Measurements from ENCODE around the gene EML4.
"Not testable (repeated sequence)": the region's sequence is repeated elsewhere in the genome, so short reads cannot be mapped to it uniquely, and the experiment has no call there.

Gene EML4, protein sequence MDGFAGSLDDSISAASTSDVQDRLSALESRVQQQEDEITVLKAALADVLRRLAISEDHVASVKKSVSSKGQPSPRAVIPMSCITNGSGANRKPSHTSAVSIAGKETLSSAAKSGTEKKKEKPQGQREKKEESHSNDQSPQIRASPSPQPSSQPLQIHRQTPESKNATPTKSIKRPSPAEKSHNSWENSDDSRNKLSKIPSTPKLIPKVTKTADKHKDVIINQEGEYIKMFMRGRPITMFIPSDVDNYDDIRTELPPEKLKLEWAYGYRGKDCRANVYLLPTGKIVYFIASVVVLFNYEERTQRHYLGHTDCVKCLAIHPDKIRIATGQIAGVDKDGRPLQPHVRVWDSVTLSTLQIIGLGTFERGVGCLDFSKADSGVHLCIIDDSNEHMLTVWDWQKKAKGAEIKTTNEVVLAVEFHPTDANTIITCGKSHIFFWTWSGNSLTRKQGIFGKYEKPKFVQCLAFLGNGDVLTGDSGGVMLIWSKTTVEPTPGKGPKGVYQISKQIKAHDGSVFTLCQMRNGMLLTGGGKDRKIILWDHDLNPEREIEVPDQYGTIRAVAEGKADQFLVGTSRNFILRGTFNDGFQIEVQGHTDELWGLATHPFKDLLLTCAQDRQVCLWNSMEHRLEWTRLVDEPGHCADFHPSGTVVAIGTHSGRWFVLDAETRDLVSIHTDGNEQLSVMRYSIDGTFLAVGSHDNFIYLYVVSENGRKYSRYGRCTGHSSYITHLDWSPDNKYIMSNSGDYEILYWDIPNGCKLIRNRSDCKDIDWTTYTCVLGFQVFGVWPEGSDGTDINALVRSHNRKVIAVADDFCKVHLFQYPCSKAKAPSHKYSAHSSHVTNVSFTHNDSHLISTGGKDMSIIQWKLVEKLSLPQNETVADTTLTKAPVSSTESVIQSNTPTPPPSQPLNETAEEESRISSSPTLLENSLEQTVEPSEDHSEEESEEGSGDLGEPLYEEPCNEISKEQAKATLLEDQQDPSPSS

DNA sequence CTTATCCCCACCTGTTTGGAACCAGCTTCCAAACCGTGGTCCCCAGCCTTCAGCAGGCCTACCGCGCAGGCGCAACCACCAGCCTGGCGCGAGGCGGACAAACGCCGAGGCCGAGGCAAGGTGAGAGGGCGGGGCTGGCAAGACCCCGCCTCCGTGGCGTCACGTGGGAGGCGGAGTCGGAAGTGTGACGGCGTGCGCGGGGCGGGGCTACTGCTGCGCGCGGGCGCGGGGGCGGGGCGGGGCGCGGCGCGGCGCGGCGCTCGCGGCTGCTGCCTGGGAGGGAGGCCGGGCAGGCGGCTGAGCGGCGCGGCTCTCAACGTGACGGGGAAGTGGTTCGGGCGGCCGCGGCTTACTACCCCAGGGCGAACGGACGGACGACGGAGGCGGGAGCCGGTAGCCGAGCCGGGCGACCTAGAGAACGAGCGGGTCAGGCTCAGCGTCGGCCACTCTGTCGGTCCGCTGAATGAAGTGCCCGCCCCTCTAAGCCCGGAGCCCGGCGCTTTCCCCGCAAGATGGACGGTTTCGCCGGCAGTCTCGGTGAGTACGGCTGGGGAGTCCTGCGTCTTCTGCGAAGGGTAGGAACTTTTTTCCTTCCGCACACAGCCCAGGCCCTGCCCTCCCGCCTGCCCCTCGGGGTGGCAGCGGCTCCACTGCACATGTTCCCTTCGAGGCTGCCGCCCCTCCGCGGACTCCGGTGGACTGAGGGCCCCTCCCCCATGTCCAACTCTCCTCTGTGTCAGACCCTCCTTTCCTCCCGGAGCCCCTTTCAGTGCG, at the start of gene EML4:
EML4 (plus strand) TSS at position 254 of the 774 bp plus-strand sequence; CDS start at position 513, 259 bp downstream.
- TF ChIP-seq, protein P1, sequence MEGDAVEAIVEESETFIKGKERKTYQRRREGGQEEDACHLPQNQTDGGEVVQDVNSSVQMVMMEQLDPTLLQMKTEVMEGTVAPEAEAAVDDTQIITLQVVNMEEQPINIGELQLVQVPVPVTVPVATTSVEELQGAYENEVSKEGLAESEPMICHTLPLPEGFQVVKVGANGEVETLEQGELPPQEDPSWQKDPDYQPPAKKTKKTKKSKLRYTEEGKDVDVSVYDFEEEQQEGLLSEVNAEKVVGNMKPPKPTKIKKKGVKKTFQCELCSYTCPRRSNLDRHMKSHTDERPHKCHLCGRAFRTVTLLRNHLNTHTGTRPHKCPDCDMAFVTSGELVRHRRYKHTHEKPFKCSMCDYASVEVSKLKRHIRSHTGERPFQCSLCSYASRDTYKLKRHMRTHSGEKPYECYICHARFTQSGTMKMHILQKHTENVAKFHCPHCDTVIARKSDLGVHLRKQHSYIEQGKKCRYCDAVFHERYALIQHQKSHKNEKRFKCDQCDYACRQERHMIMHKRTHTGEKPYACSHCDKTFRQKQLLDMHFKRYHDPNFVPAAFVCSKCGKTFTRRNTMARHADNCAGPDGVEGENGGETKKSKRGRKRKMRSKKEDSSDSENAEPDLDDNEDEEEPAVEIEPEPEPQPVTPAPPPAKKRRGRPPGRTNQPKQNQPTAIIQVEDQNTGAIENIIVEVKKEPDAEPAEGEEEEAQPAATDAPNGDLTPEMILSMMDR (conservative IDR thresholded peaks at IDR 0.05; ENCODE audit: control insufficient read depth, insufficient read depth, low read depth, low read length), result no peak
- DNase-seq (ENCODE audit: low read depth), result peak; percentile 86

DNA sequence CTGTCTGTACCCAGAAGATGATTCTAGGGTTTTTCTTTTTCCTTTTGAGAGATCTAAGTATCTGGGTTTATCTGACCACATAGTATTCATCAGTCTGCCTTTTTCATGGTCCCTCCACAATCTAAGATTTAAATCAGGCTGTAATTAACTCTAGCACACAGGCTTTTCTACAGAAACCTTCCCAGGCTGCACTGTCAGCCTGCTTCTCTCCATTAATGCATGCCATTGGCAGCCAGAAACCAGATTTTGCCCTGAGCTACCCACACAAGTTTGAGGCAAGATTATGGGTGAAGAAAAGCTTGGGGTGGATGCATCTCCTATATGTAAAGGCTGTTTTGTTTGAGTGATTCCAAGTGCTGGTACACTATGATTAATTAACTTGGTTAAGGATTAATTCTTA, 45.7 kb upstream of the EML4 start:
- DNase-seq (ENCODE audit: low read depth), result no peak
- H3K4me3 ChIP-seq (ENCODE audit: control insufficient read depth, low read depth, low read length), result no peak overlapping the region
- TF ChIP-seq, protein P1 (conservative IDR thresholded peaks at IDR 0.05; ENCODE audit: control insufficient read depth, insufficient read depth, low read depth, low read length), result no peak

More for the DNA sequence above, at the start of gene EML4:
- peak within 1 kb of the TSS; percentile 85 for H3K4me3 ChIP-seq (ENCODE audit: control insufficient read depth, low read depth, low read length)

DNA sequence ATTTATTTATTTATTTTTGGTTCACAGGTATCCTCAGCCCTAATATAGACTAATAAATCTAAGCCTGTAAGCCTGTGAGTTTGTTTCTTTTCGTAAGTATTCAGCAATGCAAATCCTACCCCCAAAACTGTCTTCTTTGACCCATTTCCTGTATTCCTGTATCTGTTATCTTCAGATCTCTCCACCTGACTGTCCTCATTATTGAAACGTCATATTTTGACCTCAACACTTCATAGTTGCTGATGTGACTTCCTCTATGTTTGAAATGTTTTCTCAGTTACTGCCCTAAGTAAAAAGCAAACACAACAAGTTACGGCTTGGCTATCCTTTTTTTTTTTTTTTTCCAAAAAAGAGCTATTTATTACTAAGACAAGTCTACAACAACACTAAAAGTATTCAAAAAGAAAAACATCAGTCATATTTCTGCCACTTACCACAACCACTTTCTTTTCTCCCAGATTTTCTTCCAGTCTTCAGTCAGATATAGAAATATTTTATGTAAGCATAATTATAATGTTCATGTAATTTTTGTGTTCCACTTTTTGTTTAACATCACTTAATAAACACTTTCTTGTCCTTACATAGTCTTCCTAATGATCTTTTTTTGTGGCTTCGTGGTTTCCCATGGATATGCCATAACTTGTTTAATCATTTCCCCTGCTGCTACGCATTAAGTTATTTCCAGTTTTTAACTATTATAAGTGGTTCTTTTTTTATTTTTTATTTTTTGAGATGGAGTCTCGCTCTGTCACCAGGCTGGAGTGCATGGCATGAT, 45.0 kb upstream of the EML4 start:
- TF ChIP-seq, protein P1 (conservative IDR thresholded peaks at IDR 0.05; ENCODE audit: control insufficient read depth, insufficient read depth, low read depth, low read length), result no peak
- H3K4me3 ChIP-seq (ENCODE audit: control insufficient read depth, low read depth, low read length), result no peak overlapping the region
- no peak for DNase-seq (ENCODE audit: low read depth)

DNA sequence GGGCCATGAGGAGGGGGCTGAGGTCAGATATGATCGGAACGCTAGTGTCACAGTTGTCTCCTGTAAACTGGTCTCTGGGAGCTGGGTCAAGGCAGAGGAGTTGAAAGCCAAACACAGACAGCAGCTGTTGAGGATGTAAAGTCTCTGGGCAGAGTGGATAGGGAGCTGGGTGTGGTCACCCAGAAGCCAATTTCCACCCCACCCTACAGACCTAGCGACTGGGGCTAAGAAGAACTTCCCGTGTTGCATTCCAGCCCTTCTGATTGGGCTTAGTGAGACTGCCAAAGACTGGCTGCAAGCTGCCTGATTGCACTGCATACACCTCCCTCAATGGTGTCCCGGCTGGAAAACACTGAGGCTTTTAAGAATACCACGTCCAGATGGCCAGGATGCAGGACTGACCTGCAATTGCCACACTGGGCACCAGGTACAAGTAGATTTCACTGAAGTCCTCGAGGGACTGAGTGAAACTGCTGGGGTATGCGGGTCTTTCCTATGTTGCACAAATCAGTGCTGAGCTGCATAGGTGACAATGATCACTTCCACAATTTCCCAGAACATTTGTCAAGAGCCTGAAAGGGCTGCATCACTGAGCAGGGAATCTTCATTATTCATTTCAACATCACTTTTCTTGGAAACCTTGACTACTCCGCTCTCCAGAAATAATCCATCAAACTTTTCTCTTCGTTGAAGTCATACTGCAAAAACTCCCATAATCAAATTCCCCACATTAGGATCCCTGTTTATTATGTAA, 43.1 kb upstream of the EML4 start:
- no peak overlapping the region for H3K4me3 ChIP-seq (ENCODE audit: control insufficient read depth, low read depth, low read length)
- DNase-seq (ENCODE audit: low read depth), result peak; percentile 60
- TF ChIP-seq, protein P1 (conservative IDR thresholded peaks at IDR 0.05; ENCODE audit: control insufficient read depth, insufficient read depth, low read depth, low read length), result no peak

DNA sequence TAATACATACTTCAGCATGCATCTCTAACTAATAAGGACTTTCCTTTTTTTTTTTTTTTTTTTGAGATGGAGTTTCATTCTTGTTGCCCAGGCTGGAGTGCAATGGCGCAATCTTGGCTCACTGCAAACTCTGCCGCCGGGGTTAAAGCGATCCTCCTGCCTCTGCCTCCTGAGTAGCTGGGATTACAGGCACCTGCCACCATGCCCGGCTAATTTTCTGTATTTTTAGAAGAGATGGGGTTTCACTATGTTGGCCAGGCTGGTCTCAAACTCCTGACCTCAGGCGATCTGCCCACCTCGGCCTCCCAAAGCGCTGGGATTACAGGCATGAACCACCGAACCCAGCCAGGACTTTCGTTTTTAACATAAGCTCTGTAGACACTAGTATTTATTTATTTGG, 42.3 kb upstream of the EML4 start:
- DNase-seq (ENCODE audit: low read depth); H3K4me3 ChIP-seq (ENCODE audit: control insufficient read depth, low read depth, low read length): not testable (repeated sequence)

Measured in fibroblast of mammary gland (primary cell).